NB4 (cell line): ENCODE results near the gene NPHP4.

ENCODE experiments used
- DNase-seq: peaks from one replicate; pipeline ENCODE4 v3.0.0; 2010; ENCODE audit warnings: low read depth
- H3K4me3 ChIP-seq: one replicate; pipeline ENCODE4 v1.5.1; 2011; ENCODE audit warnings: mild to moderate bottlenecking, low read depth, low read length, moderate library complexity
- MYC ChIP-seq: IDR thresholded peaks from 2 replicates; pipeline ENCODE4 v1.6.1; 2011; ENCODE audit warnings: low read depth, low read length
- POLR2A ChIP-seq: IDR thresholded peaks from 2 replicates; pipeline ENCODE4 v1.6.1; 2011; ENCODE audit warnings: mild to moderate bottlenecking; ENCODE audit not compliant: insufficient read length; ENCODE audit errors: extremely low read depth
- TF ChIP-seq, protein P1 (sequence below): IDR thresholded peaks from 2 replicates; pipeline ENCODE4 v1.6.1; 2011; ENCODE audit warnings: low read depth, low read length
- TF ChIP-seq, protein P2 (sequence below): IDR thresholded peaks from one replicate; pipeline ENCODE4 v1.5.1; 2012; ENCODE audit warnings: low read depth, low read length

The NPHP4 gene

DNA sequence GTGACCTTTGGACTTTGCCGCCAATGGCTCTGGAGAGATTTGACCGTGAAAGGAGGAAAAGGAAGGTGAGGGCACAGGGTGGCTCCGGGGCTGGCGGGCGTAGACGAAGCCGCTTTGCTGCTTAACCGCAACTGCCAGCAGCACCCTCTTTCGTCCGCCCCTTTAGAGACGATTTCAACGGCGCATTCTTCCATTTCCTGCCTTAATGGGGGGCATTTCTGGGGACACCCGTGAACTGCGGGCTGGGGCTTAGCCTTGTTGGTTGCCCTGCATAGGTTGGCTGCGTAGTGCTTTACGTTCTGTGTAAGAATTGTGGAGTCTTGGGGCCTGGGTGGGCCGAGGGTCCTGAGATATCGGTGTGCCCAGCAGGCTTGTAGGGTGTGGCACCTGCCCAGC, 6.7 kb upstream of the NPHP4 start:
- H3K4me3 ChIP-seq: no peak overlapping the region
- no peak for DNase-seq
- TF ChIP-seq POLR2A: no peak
- TF ChIP-seq, protein P1, sequence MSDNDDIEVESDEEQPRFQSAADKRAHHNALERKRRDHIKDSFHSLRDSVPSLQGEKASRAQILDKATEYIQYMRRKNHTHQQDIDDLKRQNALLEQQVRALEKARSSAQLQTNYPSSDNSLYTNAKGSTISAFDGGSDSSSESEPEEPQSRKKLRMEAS: no peak
- no peak for TF ChIP-seq MYC
- TF ChIP-seq, protein P2, sequence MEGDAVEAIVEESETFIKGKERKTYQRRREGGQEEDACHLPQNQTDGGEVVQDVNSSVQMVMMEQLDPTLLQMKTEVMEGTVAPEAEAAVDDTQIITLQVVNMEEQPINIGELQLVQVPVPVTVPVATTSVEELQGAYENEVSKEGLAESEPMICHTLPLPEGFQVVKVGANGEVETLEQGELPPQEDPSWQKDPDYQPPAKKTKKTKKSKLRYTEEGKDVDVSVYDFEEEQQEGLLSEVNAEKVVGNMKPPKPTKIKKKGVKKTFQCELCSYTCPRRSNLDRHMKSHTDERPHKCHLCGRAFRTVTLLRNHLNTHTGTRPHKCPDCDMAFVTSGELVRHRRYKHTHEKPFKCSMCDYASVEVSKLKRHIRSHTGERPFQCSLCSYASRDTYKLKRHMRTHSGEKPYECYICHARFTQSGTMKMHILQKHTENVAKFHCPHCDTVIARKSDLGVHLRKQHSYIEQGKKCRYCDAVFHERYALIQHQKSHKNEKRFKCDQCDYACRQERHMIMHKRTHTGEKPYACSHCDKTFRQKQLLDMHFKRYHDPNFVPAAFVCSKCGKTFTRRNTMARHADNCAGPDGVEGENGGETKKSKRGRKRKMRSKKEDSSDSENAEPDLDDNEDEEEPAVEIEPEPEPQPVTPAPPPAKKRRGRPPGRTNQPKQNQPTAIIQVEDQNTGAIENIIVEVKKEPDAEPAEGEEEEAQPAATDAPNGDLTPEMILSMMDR: no peak

DNA sequence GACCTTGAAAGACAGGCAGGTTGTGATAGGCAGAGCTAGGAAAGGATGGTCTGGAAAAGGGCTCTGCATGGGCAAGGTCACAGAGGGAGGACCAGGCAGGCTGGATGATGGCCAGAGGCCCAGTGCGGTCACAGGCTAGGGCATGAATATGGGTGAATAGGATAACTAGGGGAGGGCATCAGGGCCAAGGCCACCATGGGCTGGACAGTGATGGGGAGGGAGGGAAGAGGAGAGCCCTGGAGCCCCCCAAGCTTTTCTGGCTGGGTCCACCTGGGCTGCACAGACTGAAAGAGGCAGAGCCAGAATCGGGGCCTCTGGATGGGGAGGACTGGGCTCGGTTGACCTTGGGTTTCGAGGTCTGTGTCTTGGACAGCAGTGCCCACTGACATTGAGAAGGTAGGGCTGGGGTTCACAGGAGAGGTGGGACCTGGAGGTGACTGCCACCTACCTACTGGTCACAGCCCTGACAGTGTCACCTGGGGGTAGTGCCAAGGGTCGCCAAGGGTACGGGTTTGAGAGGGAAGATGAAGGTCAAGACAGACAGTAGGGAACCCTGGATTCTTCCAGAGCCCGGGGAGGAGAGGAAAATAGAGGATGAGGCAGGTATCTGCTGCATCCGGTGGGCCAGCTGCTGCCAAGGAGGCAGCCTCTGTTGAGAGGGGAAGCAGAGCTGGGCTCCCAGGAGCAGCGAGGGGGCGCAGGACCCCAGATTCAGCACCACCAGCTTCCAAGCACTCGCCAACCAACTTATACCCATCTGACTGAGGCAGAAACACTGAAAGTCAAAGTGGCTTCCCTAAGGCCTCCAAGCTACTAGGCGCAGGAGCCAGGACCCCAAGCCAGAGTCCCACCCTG, 6.1 kb upstream of the NPHP4 start:
- DNase-seq: no peak
- H3K4me3 ChIP-seq: no peak overlapping the region
- TF ChIP-seq, protein P1: no peak
- TF ChIP-seq MYC: no peak
- TF ChIP-seq POLR2A: no peak
- TF ChIP-seq, protein P2: no peak

DNA sequence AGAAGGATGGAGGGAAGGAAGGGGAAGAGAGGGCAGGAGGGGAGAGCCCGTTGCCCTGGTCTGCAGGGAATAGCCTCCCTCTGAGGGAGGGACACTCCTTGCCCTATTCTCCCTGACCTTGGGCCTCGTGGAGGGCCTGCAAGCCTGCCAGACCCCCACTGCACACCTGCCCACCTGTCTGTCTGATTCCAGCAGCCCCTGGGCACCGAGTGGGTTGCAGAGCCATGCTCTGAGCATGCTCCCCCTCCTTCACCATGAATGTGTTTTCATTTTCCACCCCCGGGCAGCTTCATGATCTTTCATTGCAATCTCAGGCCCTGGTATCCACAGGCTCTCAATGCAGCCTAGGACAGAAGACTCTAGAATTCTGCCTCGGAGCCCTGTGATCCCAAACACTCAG, 5.1 kb upstream of the NPHP4 start:
- no peak overlapping the region for H3K4me3 ChIP-seq
- TF ChIP-seq, protein P2: no peak
- TF ChIP-seq, protein P1: no peak
- no peak for TF ChIP-seq POLR2A
- no peak for DNase-seq

DNA sequence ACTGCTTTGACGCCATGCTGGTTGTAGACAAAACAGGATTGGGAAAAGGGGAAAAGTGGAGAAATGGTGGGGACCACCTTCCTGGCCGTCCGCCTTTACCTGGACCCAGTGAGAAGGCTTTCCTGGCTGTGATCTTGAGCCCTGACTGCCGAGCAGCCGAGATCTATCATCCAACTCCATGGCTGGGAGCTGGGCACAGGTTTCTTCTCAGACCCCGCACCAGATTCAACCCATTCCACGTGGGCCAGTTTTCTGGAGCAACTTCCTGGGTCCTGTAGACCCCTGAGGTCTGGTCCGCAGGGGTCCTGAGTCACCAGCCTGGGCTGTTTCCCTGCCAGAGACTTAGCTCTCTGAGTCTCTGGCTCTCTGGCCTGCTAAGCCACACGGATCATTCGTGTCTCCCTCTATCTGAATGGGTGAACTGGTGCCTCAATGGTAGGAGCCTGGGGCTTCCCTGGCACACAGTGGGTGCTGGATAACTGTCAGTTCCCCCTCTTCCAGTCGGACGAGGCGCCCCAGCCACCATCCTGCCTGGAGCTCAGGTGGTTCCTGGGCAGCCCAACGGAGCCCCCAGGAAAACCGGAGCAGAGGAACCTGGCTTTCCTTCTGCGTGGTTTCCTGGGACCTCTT, 4.5 kb upstream of the NPHP4 start:
- H3K4me3 ChIP-seq: no peak overlapping the region
- TF ChIP-seq, protein P1: no peak
- no peak for TF ChIP-seq POLR2A
- TF ChIP-seq MYC: no peak
- TF ChIP-seq, protein P2: no peak
- DNase-seq: no peak

DNA sequence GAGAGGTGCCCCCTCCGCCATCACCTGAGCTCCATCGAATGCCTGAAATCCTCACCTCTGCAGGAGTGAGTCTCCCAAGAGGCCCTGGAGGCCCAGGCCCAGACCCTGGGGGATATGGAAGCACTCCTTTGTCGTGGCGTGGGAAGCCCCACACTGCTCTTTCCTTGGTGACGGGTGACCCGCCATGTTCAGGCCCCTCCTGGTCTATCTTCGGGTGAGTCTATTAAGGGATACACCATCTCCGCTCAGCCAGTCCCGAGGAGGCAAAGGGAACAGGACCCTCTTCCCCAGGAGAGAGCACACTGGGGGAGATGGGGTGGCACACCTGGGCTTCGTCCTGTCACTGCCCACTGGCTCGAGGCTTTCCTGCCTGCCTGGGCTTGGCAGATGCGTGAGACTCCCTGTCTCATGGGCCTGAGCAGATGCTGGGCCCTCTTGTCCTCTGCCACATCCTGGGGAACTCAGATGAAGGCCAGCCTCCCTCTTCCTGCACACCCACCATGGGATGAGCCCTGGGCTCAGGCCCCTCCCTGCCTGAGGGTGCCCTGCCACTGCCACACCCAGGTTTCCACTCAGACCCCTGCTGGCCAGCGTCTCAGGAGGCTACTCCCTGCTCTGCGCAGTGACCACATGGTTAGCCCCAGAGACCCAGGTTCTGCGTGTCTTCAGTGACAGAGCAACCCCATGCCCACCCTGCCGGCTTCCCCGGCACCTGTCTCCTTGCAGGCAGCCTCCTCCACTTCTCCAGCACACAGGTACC, 3.8 kb upstream of the NPHP4 start:
- TF ChIP-seq POLR2A (no peak), MYC (no peak)
- TF ChIP-seq, protein P1: no peak
- TF ChIP-seq, protein P2: no peak
- no peak for DNase-seq
- H3K4me3 ChIP-seq: no peak overlapping the region
